T-cell (primary cell): ENCODE results near the gene PVR. TPM values are rescaled to one million over a fixed set of nuclear protein-coding genes. Genes with fewer than 3 reads are reported as not detected.
"Not testable (repeated sequence)": the region's sequence is repeated elsewhere in the genome, so short reads cannot be mapped to it uniquely, and the experiment has no call there.

Experiments
- ATAC-seq, 4 experiments: fragments of 200-7000 bp in 3 of 4; fragments of 150-1000 bp in 1 of 4; cut with Tn5 transposase; replicated peaks in 1 of 4; 1 replicate in 3 of 4; 2 replicates in 1 of 4; pipeline ENCODE4 v1.10.0; 2021; ENCODE audit warnings: moderate library complexity in 3 of 4, mild to moderate bottlenecking in 2 of 4, moderate number of reproducible peaks in 1 of 4
- CTCF ChIA-PET, 2 donors: fragments of 300-600 bp; sonication (Branson Sonifier 250); formaldehyde crosslinking; loops; one replicate each; lab custom pipeline; 2022; ENCODE audit warnings: antibody characterized with exemption in 2 of 2; lab: Charles Lee
- POLR2A ChIA-PET, 2 donors: fragments of 300-600 bp; sonication (Branson Sonifier 250); formaldehyde crosslinking; loops; one replicate each; lab custom pipeline; 2022; ENCODE audit warnings: antibody characterized with exemption in 2 of 2; lab: Charles Lee
- DNase-seq, 35 experiments: peaks; one replicate each; pipeline versions ENCODE4 v3.0.0 to v3.0.0-alpha.2; 2013 to 2023
- H3K27ac ChIP-seq: one replicate; pipeline ENCODE4 v1.5.1; 2013; ENCODE audit warnings: low read length
- H3K27me3 ChIP-seq, 2 experiments: replicated peaks in 1 of 2; 1 replicate in 1 of 2; 2 replicates in 1 of 2; pipeline versions ENCODE4 v1.6.1 to v1.7.0; 2013; ENCODE audit warnings: low read length in 1 of 2, mixed read lengths in 1 of 2; ENCODE audit not compliant: control insufficient read depth in 2 of 2, insufficient read depth in 2 of 2; ENCODE audit errors: extremely low read depth in 1 of 2
- H3K36me3 ChIP-seq, 2 donors: 1 replicate in 1 of 2; 2 replicates in 1 of 2; pipeline versions ENCODE4 v1.6.1 to v1.7.0; 2013; ENCODE audit warnings: low read length in 1 of 2; ENCODE audit not compliant: control insufficient read depth in 2 of 2, insufficient read depth in 1 of 2; ENCODE audit errors: extremely low read depth in 1 of 2
- H3K4me1 ChIP-seq, 2 experiments: 1 replicate in 1 of 2; 2 replicates in 1 of 2; pipeline versions ENCODE4 v1.6.1 to v1.7.0; 2013; ENCODE audit warnings: low read length in 2 of 2, mixed read lengths in 1 of 2; ENCODE audit not compliant: insufficient read depth in 2 of 2, control insufficient read depth in 1 of 2; ENCODE audit errors: extremely low read depth in 1 of 2
- H3K4me3 ChIP-seq, 2 donors: 1 replicate in 1 of 2; 2 replicates in 1 of 2; pipeline versions ENCODE4 v1.5.1 to v1.7.0; 2013; ENCODE audit warnings: mild to moderate bottlenecking in 2 of 2, low read length in 1 of 2, moderate library complexity in 1 of 2; ENCODE audit not compliant: control insufficient read depth in 1 of 2; ENCODE audit errors: extremely low read depth in 1 of 2
- H3K9me3 ChIP-seq: 2 replicates; pipeline ENCODE4 v1.7.0; 2013
- H3K27ac Mint-ChIP-seq, 2 donors: one replicate each; pipeline ENCODE4 v1.8.0; 2020 to 2021; ENCODE audit warnings: mild to moderate bottlenecking in 2 of 2, mixed read lengths in 2 of 2
- H3K27me3 Mint-ChIP-seq, 2 donors: one replicate each; pipeline ENCODE4 v1.8.0; 2021 to 2022; ENCODE audit warnings: mixed read lengths in 2 of 2
- H3K36me3 Mint-ChIP-seq: one replicate; pipeline ENCODE4 v1.8.0; 2021; ENCODE audit warnings: mixed read lengths
- H3K4me1 Mint-ChIP-seq, 3 donors: one replicate each; pipeline ENCODE4 v1.8.0; 2020 to 2022; ENCODE audit warnings: mixed read lengths in 3 of 3, mild to moderate bottlenecking in 1 of 3
- H3K4me3 Mint-ChIP-seq, 3 donors: one replicate each; pipeline ENCODE4 v1.8.0; 2020 to 2022; ENCODE audit warnings: mild to moderate bottlenecking in 3 of 3, mixed read lengths in 3 of 3, moderate library complexity in 3 of 3
- H3K9me3 Mint-ChIP-seq, 3 donors: one replicate each; pipeline ENCODE4 v1.8.0; 2020 to 2022; ENCODE audit warnings: mixed read lengths in 3 of 3
- WGBS: methylation state at CpG from one replicate; pipeline ENCODE4 v1.1.5; 2013; ENCODE audit warnings: missing lambda C conversion rate; ENCODE audit not compliant: insufficient coverage; 5-methylcytosine and 5-hydroxymethylcytosine counted together
- total RNA-seq, 35 experiments: library from RNA in 6 of 35; stranded (reverse) in 6 of 35; fragments of 120-200 nt in 1 of 35; gene quantifications; one replicate each; pipeline versions ENCODE4 v1.2.1 to v1.2.4 and lab custom pipeline; 2013 to 2026

Gene PVR
- total RNA-seq, 5 donors from 2014 or later (not counting 1 experiment from before 2014, with no cell fraction given), result 1.2 to 3.4 (median 2.8) TPM

DNA sequence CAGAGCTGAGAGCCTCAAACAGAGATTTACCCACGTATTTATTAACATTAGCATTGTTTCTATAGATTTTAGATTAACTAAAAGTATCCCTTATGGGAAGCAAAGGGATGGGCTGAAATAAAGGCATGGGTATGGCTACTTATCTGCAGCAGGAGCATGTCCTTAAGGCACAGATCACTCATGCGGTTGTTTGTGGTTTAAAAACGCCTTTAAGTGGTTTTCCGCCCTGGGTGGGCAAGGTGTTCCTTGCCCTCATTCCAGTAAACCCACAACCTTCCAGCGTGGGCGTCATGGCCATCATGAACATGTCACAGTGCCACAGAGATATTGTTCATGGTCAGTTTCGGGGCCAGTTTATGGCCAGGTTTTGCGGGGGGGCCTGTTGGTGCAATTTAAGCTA lies 12.1 kb upstream of the PVR start:
- peaks cover 21 to 24% of the 10 kb centered on the region in 2 donors for H3K27me3 Mint-ChIP-seq

DNA sequence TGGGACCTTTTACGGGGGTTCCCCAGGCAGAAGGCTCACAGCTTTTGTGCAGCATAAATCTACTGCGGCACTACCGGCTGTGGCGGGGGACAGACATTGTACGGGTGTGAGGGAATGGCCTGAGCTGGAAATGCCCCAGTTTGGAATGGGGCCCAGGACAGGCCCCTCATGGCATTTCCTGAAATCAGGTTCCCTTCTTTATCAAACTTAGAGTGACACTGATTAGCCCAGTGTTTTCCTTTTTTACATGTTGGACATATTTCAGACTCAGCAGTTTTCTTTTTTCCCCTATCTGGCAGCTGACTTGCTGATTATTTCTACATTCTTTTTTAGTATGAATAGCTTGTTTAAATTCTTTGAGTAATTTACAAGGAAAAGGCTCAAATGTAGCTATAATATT lies 9.7 kb upstream of the PVR start:
- CTCF ChIA-PET, H3K27ac ChIP-seq, H3K36me3 Mint-ChIP-seq, H3K4me3 Mint-ChIP-seq, H3K9me3 Mint-ChIP-seq, H3K27ac Mint-ChIP-seq, POLR2A ChIA-PET, ATAC-seq, H3K4me1 Mint-ChIP-seq, H3K4me1 ChIP-seq, H3K9me3 ChIP-seq, H3K36me3 ChIP-seq, H3K4me3 ChIP-seq, DNase-seq: not testable (repeated sequence)
- H3K27me3 ChIP-seq, result peaks cover 0 to 13% of the 10 kb centered on the region in 2 experiments
- H3K27me3 Mint-ChIP-seq, result peaks cover 16 to 21% of the 10 kb centered on the region in 2 donors
- 62% methylated on average over 4 of the region's 5 CpGs for WGBS

More for the DNA sequence above, 12.1 kb upstream of the PVR start:
- H3K9me3 Mint-ChIP-seq, DNase-seq, H3K36me3 ChIP-seq, H3K4me1 Mint-ChIP-seq, ATAC-seq, CTCF ChIA-PET, H3K4me1 ChIP-seq, H3K9me3 ChIP-seq, H3K27ac ChIP-seq, POLR2A ChIA-PET, H3K36me3 Mint-ChIP-seq, H3K27ac Mint-ChIP-seq, H3K4me3 Mint-ChIP-seq, H3K4me3 ChIP-seq: not testable (repeated sequence)
- WGBS, result 43% methylated on average over 7 of the region's 8 CpGs
- H3K27me3 ChIP-seq, result peaks cover 0 to 15% of the 10 kb centered on the region in 2 experiments

DNA sequence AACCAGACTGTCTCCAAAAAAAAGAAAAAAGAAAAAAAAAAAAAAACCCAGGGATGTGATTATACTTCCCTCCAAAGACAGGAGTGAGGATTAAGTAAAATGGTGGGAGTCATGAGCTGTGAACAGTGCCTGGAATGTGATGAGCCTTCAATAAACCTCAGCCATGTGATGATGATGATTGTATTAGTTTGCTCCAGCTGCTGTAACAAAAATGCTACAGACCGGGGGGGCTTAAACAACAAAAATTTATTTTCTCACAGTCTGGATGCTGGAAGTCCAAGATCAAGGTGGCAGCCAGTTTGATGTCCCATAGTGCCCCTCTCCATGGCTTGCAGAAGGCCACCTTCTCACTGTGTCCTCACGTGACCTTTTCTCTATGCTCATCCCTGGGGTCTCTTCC lies 8.9 kb upstream of the PVR start:
- H3K36me3 ChIP-seq, result no peaks in the 10 kb centered on the region
- no peak overlapping the region for H3K4me3 ChIP-seq
- peaks cover 0 to 6% (median 0%) of the 10 kb centered on the region in 3 donors for H3K9me3 Mint-ChIP-seq
- no peak overlapping the region for H3K27ac ChIP-seq
- H3K27me3 Mint-ChIP-seq, result peaks cover 16 to 24% of the 10 kb centered on the region in 2 donors
- no peak overlapping the region for H3K27ac Mint-ChIP-seq
- 100% methylated on average over 1 of the region's 2 CpGs for WGBS
- H3K4me1 Mint-ChIP-seq, result no peaks in the 10 kb centered on the region
- H3K4me3 Mint-ChIP-seq, result no peak overlapping the region
- peaks cover 0 to 12% of the 10 kb centered on the region in 2 experiments for H3K27me3 ChIP-seq
- no peak for ATAC-seq
- ChIA-PET CTCF (interaction anchor here in 1 of 2 donors (0.7 kb wide), 1 partner anchor 593 kb away, joined by 4 read pairs; no protein-coding TSS in a partner anchor), POLR2A (interaction anchor here in 1 of 2 donors (0.6 kb wide), 1 partner anchor 71 kb away, joined by 5 read pairs; no protein-coding TSS in a partner anchor)
- no peak for DNase-seq
- H3K4me1 ChIP-seq, result no peaks in the 10 kb centered on the region
- H3K36me3 Mint-ChIP-seq, result no peaks in the 10 kb centered on the region
- H3K9me3 ChIP-seq, result no peaks in the 10 kb centered on the region

GRCh38 chr19:44635581-44636438 lies 7.9 kb upstream of the PVR start:
- Histone ChIP-seq H3K4me3 (no peak overlapping the region), H3K36me3 (no peaks in the 10 kb centered on the region), H3K27ac (no peak overlapping the region), H3K27me3 (peaks cover 0 to 4% of the 10 kb centered on the region in 2 experiments), H3K9me3 (no peaks in the 10 kb centered on the region), H3K4me1 (no peaks in the 10 kb centered on the region)
- CTCF ChIA-PET, result no interaction called here
- H3K27ac Mint-ChIP-seq, result no peak overlapping the region
- ATAC-seq (no peak), DNase-seq (no peak)
- H3K4me3 Mint-ChIP-seq, result no peak overlapping the region
- H3K4me1 Mint-ChIP-seq, result no peaks in the 10 kb centered on the region
- H3K9me3 Mint-ChIP-seq, result peaks cover 0 to 6% (median 0%) of the 10 kb centered on the region in 3 donors
- POLR2A ChIA-PET, result interaction anchor here in 1 of 2 donors (0.6 kb wide), 1 partner anchor 72 kb away, joined by 5 read pairs; no protein-coding TSS in a partner anchor
- peaks cover 19 to 25% of the 10 kb centered on the region in 2 donors for H3K27me3 Mint-ChIP-seq
- H3K36me3 Mint-ChIP-seq, result no peaks in the 10 kb centered on the region
- 20% methylated on average over 1 of the region's 3 CpGs for WGBS

DNA sequence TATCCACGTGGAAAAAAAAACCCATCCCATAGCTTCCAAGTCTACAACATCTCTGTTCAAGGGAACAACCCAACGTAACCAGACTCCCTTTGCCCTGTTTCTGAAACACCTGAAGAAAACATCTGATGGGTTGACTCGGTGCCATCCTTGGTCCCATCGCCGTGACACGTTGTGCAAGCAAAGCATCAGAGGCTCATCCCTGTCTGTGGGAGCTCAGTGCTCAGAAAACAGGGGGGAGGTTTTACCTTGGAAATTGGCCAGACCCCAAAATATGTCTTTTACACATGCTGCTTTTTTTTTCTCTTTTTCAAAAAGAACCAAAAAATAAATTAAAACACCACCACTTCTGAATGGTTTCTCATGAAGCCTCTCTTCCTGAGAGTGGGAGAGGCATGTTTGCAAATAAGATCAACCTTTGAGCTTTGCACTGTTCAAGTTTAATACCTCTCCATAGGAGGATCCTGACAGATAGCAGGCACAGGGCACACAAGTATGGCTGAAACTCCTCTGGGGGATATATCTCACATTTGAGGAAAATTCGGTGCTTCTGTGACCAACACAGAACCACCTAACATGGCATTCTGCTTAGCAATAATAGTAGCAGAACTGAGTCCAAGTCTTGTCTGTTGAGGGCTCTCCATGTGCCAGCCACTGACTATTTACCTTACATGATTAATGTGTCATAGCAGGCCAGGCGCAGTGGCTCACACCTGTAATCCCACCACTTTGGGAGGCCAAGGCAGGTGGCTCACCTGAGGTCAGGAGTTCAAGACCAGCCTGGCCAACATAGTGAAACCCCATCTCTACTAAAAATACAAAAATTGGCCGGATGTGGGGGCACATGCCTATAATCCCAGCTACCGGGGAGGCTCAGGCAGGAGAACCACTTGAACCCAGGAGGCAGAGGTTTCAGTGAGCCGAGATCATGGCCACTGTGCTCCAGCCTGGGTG lies 7.0 kb upstream of the PVR start:
- Mint-ChIP-seq H3K36me3 (no peaks in the 10 kb centered on the region), H3K4me1 (no peaks in the 10 kb centered on the region), H3K27me3 (peaks cover 24% of the 10 kb centered on the region in 2 donors), H3K27ac (no peak overlapping the region), H3K4me3 (no peak overlapping the region), H3K9me3 (peaks cover 0 to 6% (median 0%) of the 10 kb centered on the region in 3 donors)
- H3K27me3 ChIP-seq, result peaks cover 0 to 4% of the 10 kb centered on the region in 2 experiments
- ChIA-PET CTCF (no interaction called here), POLR2A (no interaction called here)
- 75% methylated on average over 8 of the region's 11 CpGs for WGBS
- DNase-seq (no peak), ATAC-seq (no peak)
- H3K9me3 ChIP-seq, result no peaks in the 10 kb centered on the region
- no peak overlapping the region for H3K4me3 ChIP-seq
- no peak overlapping the region for H3K27ac ChIP-seq
- no peaks in the 10 kb centered on the region for H3K36me3 ChIP-seq
- no peaks in the 10 kb centered on the region for H3K4me1 ChIP-seq

GRCh38 chr19:44637390-44637764 lies 6.3 kb upstream of the PVR start:
- Histone ChIP-seq H3K9me3 (no peaks in the 10 kb centered on the region), H3K27ac (no peak overlapping the region), H3K27me3 (peaks cover 0 to 4% of the 10 kb centered on the region in 2 experiments), H3K36me3 (no peaks in the 10 kb centered on the region), H3K4me1 (no peaks in the 10 kb centered on the region), H3K4me3 (no peak overlapping the region)
- Mint-ChIP-seq H3K27me3 (peaks cover 21 to 24% of the 10 kb centered on the region in 2 donors), H3K36me3 (no peaks in the 10 kb centered on the region), H3K27ac (no peak overlapping the region), H3K9me3 (peaks cover 0 to 6% (median 0%) of the 10 kb centered on the region in 3 donors), H3K4me3 (no peak overlapping the region), H3K4me1 (no peaks in the 10 kb centered on the region)
- no peak for DNase-seq
- 83% methylated on average over 3 of the region's 5 CpGs for WGBS
- ChIA-PET CTCF (no interaction called here), POLR2A (no interaction called here)
- ATAC-seq, result no peak
